Lower leg skin (tissue), 3 donors: ENCODE results near the gene TLR2.

Source experiments
- CTCF ChIP-seq, 3 donors: fragments of 450-650 bp; IDR thresholded peaks; one replicate each; pipeline ENCODE4 v1.5.1; 2016; ENCODE audit warnings: antibody characterized with exemption in 3 of 3, mild to moderate bottlenecking in 3 of 3, moderate library complexity in 2 of 3
- POLR2A ChIP-seq, 2 donors: fragments of 450-650 bp; IDR thresholded peaks; one replicate each; pipeline ENCODE4 v1.6.1; 2016 to 2017; ENCODE audit warnings: antibody characterized with exemption in 2 of 2, mild to moderate bottlenecking in 1 of 2, moderate library complexity in 1 of 2

- TF ChIP-seq CTCF (IDR thresholded peaks at IDR 0.05) (no peak), POLR2A (IDR thresholded peaks at IDR 0.05) (no peak)
Measured at GRCh38 chr4:153635846-153636245, 48.2 kb upstream of the TLR2 start.
